ENCODE data around the gene ZNF784.

ZNF784 gene

DNA sequence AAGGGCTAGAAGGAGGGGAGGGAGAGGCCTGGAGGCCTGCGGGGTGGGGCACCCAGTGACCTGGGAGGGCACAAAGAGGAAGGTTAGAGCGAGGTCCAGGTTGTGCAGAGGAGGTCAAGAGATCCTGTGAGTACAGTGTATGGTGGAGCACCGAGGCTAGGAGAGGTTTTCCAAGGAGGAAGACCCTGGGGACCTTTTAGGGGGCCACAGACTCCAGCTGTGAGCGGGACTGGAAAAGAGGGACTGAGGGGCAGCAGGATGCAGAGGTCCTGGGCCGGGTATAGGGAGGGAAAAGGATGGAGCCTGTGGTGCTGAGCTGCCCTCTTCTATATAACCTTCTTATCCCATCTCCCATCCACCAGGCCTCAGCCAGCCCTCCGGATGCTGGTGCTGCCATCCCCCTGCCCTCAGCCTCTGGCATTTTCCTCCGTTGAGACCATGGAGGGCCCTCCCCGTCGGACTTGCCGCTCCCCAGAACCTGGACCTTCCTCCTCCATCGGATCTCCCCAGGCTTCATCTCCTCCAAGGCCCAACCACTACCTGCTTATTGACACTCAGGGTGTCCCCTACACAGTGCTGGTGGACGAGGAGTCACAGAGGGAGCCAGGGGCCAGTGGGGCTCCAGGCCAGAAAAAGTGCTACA lies 19.9 kb upstream of the ZNF784 start:
- DNase-seq (ENCODE audit: extremely low read depth in 1 of 2, low read depth in 1 of 2): no peak

DNA sequence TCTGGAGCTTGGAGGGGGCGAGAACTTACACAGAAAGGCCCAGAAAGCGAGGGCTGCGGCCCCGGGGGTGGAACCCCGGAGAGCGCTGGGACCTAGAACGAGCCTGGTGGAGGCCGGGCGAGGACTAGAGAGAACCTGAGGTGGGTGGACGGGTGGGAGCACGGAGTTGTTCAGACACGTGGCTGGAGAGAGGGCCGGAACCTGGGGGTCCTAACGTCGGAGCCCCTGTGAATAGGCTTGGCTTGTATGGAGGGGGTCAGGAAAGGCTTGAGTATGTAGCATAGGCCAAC lies 19.5 kb upstream of the ZNF784 start:
- no peak for DNase-seq (ENCODE audit: extremely low read depth in 1 of 2, low read depth in 1 of 2)

DNA sequence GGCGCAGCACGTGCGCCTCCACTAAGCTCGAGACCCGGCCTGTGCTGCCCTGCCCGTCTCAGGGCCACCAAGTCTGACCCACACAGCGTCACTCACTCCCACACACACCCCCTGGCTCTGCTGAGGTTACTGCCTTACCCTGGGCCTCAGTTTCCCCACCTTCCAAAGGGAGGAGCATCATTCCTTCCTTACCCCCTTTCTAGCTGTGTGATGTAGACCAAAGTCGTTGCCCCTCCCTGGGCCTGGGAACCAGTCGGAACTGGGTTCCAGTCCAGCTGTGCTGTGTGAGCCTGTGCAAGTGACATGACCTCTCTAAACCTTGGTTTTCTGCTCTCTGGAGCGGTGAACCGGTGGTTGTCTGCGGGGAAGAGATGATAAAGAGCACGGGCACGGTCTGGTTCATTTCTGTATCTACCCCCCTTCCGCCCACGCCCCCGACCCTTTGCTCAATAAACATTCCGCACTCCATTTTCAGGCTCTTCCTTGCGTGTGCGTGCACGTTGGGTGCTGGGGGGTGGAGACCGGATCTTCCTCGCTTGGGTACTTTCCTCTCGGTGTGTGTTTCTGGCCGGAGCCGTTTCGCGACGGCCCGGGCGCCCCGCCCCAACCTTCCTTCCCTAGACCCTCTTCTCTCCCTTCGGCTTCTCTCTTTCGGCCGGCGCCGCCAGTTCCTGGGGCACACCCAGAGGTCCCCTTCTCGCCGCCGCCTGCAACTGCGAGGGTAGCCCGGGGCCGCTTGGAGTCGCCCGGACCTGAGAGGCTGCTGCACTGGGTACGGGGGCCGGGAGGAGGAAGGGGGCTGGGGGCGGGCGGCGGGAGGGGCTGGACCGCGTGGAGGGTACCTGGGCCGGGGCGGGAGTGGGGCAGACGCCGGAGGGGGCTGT lies 18.9 kb upstream of the ZNF784 start, which contains the start of gene ZNF581:
TSS of gene ZNF581 (plus strand) at position 647 of the 884 bp plus-strand sequence. CDS start 923 bp downstream, outside the sequence.
- DNase-seq (ENCODE audit: extremely low read depth in 1 of 2, low read depth in 1 of 2): peak; percentile 69 to 82

DNA sequence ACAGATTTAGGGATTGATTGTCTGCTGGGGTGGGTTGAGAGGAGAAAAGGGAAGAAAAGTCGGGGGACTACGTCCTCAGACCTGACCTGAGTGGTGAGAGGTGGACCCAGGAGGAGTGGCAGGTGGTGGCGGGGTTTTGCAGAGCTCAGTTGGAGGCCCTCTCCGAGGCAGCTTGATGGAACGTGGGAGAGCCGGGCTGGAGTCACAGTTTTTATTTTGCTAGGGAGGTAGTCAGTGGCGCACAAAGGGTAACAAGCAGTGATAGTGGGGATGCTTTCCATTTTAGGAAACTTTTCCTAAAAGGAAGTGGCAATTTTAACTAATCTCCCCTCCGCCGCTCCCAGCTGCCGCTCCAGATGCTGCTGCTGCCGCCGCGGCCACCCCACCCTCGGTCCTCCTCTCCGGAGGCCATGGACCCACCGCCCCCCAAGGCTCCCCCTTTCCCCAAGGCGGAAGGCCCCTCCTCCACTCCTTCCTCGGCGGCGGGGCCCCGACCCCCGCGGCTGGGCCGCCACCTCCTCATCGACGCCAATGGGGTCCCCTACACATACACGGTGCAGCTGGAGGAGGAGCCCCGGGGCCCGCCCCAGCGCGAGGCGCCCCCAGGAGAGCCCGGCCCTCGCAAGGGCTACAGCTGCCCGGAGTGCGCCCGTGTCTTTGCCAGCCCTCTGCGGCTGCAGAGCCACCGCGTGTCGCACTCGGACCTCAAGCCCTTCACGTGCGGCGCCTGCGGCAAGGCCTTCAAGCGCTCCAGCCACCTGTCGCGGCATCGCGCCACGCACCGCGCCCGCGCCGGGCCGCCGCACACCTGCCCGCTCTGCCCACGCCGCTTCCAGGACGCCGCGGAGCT lies 18.0 kb upstream of the ZNF784 start:
- DNase-seq (ENCODE audit: extremely low read depth in 1 of 2, low read depth in 1 of 2): no peak

DNA sequence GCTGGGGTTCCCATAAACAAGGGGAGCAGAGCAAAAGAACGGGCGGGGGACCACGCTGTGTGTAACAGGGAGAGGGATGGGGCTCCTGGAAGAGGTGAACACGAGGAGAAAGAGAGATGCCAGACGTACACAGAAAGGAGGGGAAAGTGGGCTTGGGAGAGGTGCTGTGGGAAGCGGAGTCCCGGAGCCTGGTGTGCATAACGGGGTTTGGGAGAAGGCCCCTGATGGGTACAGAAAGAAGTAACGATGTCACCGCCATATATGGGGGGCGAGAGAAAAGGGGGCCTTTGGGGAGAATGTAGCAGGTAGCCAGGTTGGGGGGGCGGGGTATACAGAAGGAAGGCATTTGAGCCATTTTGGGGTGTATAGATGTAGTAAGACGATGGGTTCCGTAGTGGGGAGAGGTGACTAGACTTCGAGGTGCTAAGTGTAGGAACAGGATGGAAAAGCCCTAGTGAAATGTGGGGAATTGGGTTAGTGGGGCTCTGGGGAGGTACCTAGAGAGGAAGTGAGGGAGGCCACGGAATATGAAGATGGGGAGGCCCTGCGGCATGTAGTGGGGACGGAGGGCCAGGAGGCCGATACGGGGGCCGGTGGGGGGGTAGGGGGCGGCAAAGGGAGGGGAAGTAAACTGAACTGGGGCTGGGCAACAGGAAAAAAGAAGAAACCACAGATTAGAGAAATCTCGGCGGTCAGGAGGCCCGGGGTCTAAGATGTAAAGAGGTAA lies 17.2 kb upstream of the ZNF784 start:
- no peak for DNase-seq (ENCODE audit: extremely low read depth in 1 of 2, low read depth in 1 of 2)

DNA sequence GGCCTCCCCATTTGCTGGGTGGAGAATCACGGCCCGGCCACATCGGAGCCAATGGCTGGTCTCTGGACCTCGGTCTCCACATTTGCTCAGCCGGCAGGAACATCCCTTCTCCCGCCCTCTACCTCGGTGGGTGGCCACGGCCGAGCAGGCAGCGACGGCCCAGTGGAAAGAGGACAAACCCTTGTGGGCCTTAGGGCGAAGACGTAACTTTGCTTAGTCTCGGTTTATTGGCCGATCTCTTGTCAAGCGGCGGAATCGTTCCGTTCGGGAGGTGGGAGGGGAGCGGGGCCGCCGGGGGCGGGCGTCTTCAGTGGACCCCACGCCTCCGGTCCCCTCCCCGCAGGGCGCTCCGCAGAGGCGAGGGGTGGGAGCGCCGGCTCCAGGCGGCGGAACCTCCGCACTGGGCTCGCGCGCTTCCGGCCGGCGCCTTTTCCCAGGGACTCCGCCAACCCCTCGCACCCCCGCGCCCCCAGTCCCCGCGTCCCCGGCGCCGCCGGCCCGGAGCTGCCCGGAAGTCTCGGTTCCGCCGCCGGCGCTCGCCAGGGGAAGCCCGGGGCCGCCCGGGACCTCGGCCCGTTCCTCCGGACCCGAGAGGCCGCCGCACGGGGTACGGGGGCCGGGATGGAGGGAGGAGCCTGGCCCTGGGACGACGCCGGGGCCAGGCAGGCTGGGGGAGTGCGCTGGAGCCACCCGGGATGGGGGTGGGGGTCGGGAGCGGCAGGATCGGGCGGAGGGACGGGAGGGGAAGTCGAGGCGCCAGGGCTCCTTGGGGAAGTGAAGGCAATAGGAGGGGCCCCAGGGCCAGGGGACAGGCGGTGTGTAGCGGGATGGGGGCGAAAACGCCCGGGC lies 16.4 kb upstream of the ZNF784 start, which contains the start of gene ZNF580:
TSS of gene ZNF580 (plus strand) at position 426 of the 849 bp plus-strand sequence. CDS start 1,507 bp downstream, outside the sequence.
- DNase-seq (ENCODE audit: extremely low read depth in 1 of 2, low read depth in 1 of 2): no peak

DNA sequence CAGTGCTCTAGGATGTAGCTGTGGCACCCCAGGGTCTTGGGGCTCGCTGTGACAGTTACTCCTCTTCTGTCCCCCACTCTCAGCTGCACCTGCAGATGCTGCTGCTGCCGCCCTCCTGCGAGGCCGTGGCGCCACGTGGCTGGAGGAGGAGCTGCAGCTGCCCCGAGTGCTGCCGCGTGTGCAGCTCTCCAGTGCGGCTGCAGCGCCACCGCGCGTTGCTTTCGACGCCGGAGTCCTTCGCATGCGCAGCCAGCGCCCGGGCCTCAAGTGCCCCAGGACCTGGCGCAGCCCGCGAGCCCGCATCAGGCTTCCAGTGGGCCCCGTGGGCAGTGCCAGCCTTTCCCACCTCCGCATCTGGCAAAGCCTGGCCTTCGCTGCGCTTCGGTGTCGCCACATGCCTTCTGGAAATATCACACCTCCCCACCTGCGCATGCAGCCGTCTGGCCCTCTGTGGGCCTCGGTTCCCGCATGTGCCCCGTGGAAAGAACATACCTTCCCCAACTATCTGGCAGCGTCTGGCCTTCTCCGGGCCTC lies 15.7 kb upstream of the ZNF784 start:
- no peak for DNase-seq (ENCODE audit: extremely low read depth in 1 of 2, low read depth in 1 of 2)

DNA sequence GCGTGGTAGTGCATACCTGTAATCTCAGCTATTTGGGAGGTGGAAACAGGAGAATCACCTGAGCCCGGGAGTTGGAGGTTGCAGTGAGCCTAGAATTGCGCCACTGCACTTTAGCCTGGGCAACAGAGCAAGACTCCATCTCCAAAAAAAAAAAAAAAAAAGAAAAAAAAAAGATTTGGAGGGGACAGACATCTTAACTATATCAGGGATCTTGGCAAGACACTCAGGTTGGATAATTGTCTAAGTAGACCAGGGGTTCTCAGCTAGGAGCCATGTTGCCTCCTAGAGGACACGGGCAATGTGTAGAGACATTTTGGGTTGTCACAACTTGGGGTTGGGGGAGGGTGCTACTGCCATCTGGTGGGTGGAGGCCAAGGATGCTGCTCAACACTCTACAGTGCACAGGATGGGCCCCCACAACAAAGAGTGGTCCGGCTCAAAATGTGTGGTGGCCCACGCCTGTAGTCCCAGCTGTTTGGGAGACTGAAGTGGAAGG lies 14.5 kb upstream of the ZNF784 start:
- DNase-seq (ENCODE audit: extremely low read depth in 1 of 2, low read depth in 1 of 2): peak in 1 of 2 donors; percentile 68

DNA sequence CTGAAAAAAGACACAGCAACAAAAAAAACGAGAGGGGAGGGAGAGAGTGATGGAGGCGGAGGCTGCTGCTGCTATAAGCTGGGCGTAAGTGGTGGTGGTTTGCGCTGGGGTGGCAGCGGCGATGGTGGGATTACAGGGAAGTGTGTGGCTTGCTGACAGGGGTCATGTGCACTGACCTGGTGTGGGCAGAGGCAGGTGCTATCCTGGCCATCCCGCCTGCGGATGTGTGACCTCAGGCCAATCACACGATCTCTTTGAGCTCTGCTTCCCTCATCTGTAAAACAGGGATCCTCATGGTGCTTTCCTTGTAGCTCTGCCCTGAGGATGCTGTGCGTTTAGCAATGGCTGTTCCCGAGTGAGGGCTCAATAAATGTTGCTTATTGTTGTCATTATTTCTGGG lies 13.2 kb upstream of the ZNF784 start:
- DNase-seq (ENCODE audit: extremely low read depth in 1 of 2, low read depth in 1 of 2): no peak

DNA sequence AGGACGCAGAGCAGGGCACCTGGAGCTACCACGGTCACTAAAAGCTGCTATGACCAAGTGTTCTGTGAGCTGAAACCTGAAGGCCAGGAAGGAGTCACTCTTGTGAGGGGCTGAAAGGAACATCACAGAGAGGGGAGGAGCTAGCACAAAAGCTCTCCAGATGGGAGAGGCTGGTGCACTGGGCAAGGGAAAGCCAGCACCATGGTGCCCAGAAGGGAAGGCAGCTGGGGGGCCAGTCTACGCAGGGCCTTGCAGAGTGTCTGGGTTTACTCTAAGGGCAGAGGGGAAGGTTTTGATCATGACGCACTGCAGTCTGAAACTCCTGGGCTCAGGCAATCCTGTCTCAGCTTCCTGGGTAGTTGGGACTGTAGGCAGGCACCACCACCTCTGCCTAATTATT lies 12.4 kb upstream of the ZNF784 start:
- no peak for DNase-seq (ENCODE audit: extremely low read depth in 1 of 2, low read depth in 1 of 2)

DNA sequence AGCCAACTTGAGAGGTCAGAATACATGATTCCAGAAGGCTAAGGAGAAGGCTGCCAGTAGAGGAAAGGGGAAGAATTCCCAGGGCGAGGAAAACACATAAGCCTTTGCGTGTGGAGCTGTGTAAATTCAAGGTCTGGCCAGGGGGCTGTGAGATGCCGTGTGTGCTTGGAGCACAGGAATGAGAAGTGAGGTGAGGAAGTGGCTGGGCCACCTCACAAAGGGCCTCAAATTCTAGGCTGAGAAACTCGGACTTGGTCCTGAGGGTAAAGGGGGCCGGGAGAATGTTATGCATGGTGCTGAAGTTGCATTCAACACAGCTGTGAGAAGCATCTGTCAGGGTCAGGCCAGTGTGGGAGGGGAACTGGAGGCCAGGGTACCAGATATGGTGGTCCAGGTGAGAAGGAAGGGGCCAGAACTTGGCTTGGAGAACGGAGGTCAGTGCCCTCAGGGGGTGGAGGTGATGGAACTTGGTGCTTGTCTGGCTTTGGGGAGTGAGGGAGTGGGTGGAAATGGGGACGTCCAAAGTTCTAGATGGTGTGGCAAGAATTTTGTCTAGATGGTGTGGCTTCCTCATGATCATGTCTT lies 11.6 kb upstream of the ZNF784 start:
- no peak for DNase-seq (ENCODE audit: extremely low read depth in 1 of 2, low read depth in 1 of 2)

DNA sequence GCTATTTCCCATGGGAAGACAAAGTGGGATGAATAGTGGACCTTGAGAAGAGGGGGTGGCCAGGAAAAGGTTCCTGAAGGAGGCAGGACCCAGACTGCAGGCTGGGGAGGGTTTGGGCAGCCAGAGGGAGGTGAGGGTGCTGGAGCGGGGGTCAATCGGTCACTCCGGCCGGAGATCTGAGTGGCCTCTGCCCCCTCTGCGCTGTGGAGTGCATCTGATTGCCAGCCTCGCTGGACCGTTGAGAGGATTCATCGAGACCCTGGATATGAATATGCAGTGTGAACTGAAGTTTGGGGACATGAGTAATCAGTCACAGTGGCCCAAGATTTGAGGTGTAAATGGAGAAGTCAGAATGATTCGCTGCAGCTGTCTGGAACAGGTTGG lies 11.0 kb upstream of the ZNF784 start:
- DNase-seq (ENCODE audit: extremely low read depth in 1 of 2, low read depth in 1 of 2): no peak

DNA sequence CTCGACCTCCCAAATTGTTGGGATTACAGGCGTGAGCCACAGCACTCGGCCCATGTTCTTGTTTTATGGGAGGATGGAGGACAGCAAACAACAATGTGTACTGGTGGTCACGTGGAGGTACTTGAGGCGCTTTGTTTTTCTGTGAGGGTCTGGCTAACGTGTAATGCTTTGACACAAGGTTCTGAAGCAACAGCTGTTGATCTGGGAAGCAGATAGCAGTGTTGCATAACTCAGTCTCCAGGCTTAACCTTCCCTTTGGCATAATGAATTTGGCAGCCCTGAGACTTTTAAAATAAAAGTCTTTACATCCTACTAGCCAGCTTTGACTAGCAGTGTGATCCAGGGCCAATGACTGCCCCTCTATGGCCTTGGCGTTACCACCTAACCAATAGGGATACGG lies 9.5 kb upstream of the ZNF784 start:
- no peak for DNase-seq (ENCODE audit: extremely low read depth in 1 of 2, low read depth in 1 of 2)

DNA sequence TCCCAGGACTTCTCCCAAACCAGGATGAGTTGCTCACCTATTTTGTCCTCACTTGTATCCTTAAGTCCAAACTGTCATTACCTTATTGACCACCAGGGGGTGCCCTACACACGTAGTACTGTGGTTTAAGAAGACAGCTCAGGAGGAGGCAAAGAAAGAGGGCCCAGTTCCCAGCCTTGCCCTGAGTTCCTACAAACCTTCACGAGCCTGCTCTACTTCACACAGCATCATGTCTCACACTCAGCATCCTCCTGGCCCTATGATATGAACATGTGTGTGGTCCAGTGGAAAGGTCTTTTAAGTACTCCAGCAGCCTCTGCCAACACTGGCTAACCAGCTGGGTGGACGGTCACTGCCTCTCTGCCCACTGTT lies 8.1 kb upstream of the ZNF784 start:
- DNase-seq (ENCODE audit: extremely low read depth in 1 of 2, low read depth in 1 of 2): peak in 1 of 2 donors; percentile 87

DNA sequence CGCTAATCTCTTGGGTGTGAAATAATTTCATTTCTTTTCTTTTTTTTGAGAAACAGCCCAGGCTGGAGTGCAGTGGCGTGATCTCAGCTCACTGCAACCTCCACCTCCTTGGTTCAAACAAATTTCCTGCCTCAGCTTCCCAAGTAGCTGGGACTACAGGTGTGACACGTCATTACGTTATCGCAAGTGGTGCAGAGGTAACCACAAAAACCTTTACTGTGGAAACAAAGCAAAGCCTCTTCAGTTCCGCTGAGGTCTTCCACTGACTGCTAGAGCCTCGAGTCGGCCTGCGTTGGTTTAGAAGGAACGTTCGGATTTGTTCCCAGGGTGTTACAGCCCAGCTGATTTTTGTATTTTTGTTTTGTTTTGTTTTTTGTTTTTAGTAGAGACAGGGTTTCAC lies 2.0 kb upstream of the ZNF784 start:
- no peak for DNase-seq (ENCODE audit: extremely low read depth in 1 of 2, low read depth in 1 of 2)

DNA sequence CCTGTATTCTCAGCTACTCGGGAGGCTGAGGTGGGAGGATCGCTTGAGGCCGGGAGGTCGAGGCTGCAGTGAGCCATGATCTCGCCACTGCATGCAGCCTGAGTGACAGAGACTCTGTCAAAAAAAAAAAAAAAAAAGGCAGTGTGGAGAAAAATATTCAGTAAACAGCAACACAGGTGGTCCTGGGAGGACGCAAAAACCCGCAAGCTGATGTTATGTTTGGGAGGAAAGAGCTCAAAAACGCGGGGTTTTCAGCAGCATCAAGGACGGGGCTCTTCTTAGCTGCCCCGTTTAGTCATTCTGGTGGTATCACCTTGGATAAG lies 599 bp upstream of the ZNF784 start:
- DNase-seq (ENCODE audit: extremely low read depth in 1 of 2, low read depth in 1 of 2): no peak

DNA sequence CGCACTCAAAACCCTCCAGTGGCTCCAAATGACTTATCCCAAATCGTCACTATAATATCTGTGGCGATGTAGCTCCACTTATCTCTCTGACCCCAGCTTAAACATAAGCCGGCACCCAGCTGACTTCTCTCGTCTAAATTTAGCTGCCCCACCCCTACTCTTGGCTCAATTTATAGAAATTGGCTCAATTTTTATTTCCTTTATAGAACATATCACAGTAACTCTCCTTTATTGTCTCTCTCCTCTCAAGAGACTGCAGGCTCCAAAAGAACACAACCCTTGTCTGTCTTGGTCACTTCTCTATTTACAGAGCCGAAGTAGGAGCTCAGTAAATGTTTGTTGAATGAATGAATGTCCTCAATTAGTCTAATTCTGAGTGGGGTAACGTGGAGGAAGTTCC lies 805 bp downstream of the ZNF784 start:
- no peak for DNase-seq (ENCODE audit: extremely low read depth in 1 of 2, low read depth in 1 of 2)

DNA sequence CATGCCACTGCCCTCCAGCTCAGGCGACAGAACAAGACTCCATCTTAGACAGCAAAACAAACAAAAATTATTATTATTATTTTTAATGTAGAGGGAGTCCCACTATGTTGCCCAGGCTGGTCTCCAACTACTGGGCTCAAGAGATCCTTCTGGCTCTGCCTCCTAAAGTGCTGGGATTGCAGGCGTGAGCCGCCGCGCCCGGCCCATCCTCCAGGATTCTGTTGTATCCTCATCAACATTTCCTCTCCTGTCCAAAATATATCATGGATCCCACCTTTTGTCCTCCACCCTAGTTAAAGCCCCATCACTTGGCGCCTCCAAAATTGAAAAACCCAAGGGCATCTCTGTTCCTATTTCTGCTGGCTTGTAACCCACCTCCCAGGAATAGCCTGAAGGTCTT lies 1.2 kb downstream of the ZNF784 start:
- DNase-seq (ENCODE audit: extremely low read depth in 1 of 2, low read depth in 1 of 2): no peak

DNA sequence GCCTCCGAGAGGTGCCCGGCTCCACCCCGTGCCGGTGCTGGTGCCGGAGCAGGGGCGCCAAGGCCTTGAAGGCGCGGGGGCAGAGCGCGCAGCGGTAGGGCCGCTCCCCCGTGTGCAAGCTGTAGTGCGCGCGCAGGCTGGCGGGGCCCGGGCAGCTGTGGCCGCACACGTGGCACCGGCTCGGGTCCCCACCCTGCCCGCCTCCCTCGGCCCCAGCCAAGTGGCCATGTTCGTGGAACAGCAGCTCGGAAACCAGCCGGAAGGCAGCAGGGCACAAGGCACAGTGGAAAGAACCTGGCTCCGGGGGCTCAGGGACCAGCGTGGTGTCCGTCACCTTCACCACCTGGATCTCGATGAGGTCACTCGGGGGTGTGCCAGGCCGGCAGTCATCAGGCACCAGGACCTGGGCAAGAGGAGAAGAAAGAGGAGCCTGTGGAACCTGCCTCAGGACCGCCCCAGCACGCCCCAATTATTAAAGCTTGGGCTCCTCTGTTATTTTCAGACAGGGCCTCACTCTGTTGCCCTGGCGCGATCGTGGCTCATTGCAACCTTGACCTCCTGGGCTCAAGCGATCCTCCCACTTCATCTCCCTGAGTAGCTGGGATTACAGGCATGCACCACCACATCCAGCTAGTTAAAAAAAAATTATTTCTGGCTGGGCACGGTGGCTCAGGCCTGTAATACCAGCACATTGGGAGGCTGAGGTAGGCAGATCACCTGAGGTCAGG lies 2.0 kb downstream of the ZNF784 start:
- DNase-seq (ENCODE audit: extremely low read depth in 1 of 2, low read depth in 1 of 2): no peak

Measured in stimulated activated CD8-positive, alpha-beta memory T cell treated with anti-CD3 and anti-CD28 coated beads, Interleukin-7, amount 100 ng/mL, for 48 hours (primary cell).